Smooth muscle cell of the brain vasculature (primary cell): ENCODE results near the gene RNF13.

Source experiments
- DNase-seq: peaks from one replicate; pipeline ENCODE4 v3.0.0-alpha.2; 2012; ENCODE audit warnings: low read depth, low spot score

RNF13 gene

GRCh38 chr3:149812606-149813366 is at the start of gene RNF13:
Gene RNF13, plus strand, starts transcription at chr3:149813215. Its CDS starts 32,812 bp downstream, at chr3:149846027.
- peak; percentile 85 for DNase-seq

- DNase-seq: no peak
Observed at GRCh38 chr3:149763565-149764195, 49.3 kb upstream of the RNF13 start.

- no peak for DNase-seq
Observed at GRCh38 chr3:149764302-149764701, 48.7 kb upstream of the RNF13 start.

- peak; percentile 18 for DNase-seq
Observed at GRCh38 chr3:149765762-149766334, 47.2 kb upstream of the RNF13 start.

GRCh38 chr3:149767720-149768119 is 45.3 kb upstream of the RNF13 start:
- DNase-seq: no peak

- DNase-seq: no peak
Observed at GRCh38 chr3:149768704-149769103, 44.3 kb upstream of the RNF13 start.

GRCh38 chr3:149770246-149770645 is 42.8 kb upstream of the RNF13 start:
- DNase-seq: no peak

GRCh38 chr3:149771652-149772271 is 41.3 kb upstream of the RNF13 start:
- DNase-seq: no peak

- no peak for DNase-seq
Observed at GRCh38 chr3:149772861-149773260, 40.2 kb upstream of the RNF13 start.

GRCh38 chr3:149776170-149776569 is 36.8 kb upstream of the RNF13 start:
- DNase-seq: no peak

- no peak for DNase-seq
Observed at GRCh38 chr3:149777414-149778214, 35.4 kb upstream of the RNF13 start.

- no peak for DNase-seq
Observed at GRCh38 chr3:149781211-149781610, 31.8 kb upstream of the RNF13 start.

- DNase-seq: no peak
Observed at GRCh38 chr3:149781741-149782140, 31.3 kb upstream of the RNF13 start.

GRCh38 chr3:149783576-149783975 is 29.4 kb upstream of the RNF13 start:
- DNase-seq: no peak

GRCh38 chr3:149784064-149784704 is 28.8 kb upstream of the RNF13 start:
- DNase-seq: no peak

GRCh38 chr3:149790268-149790667 is 22.7 kb upstream of the RNF13 start:
- no peak for DNase-seq

- no peak for DNase-seq
Observed at GRCh38 chr3:149790698-149791097, 22.3 kb upstream of the RNF13 start.

GRCh38 chr3:149792452-149793270 is 20.4 kb upstream of the RNF13 start, which contains the start of gene ANKUB1:
Gene ANKUB1, minus strand, starts transcription at chr3:149792554. Its CDS starts 188 bp downstream, at chr3:149792366.
- no peak for DNase-seq

GRCh38 chr3:149796026-149796425 is 17.0 kb upstream of the RNF13 start:
- DNase-seq: no peak

GRCh38 chr3:149800693-149801092 is 12.3 kb upstream of the RNF13 start:
- DNase-seq: no peak
